Neural progenitor cell (in vitro differentiated cells): ENCODE data around the gene FRRS1. TPM values are rescaled to one million over a fixed set of nuclear protein-coding genes. Genes with fewer than 3 reads are reported as not detected.

Experiments
- DNase-seq: peaks from one replicate; pipeline ENCODE4 v3.0.0-alpha.2; 2016; ENCODE audit warnings: low spot score
- H2AFZ ChIP-seq: fragments of 200-600 bp; sonication (generic); replicated peaks from 2 replicates; pipeline ENCODE4 v1.6.1; 2016; ENCODE audit warnings: antibody characterized with exemption
- H3F3A ChIP-seq: fragments of 200-600 bp; sonication (generic); 2 replicates; pipeline ENCODE4 v1.6.1; 2016; ENCODE audit warnings: antibody characterized with exemption, low read depth
- H3K27ac ChIP-seq: fragments of 200-600 bp; sonication (generic); 2 replicates; pipeline ENCODE4 v1.5.1; 2016; ENCODE audit warnings: mild to moderate bottlenecking
- H3K27me3 ChIP-seq: fragments of 200-600 bp; sonication (generic); 2 replicates; pipeline ENCODE4 v1.6.1; 2016; ENCODE audit warnings: mild to moderate bottlenecking, moderate library complexity
- H3K36me3 ChIP-seq: fragments of 200-600 bp; sonication (generic); 2 replicates; pipeline ENCODE4 v1.5.1; 2016
- H3K4me1 ChIP-seq: fragments of 200-600 bp; sonication (generic); 2 replicates; pipeline ENCODE4 v1.6.1; 2016; ENCODE audit warnings: mixed run types
- H3K4me2 ChIP-seq: fragments of 200-600 bp; sonication (generic); 2 replicates; pipeline ENCODE4 v1.6.1; 2016
- H3K4me3 ChIP-seq: fragments of 200-600 bp; sonication (generic); 2 replicates; pipeline ENCODE4 v1.5.1; 2016
- H3K79me2 ChIP-seq: fragments of 200-600 bp; sonication (generic); 2 replicates; pipeline ENCODE4 v1.6.1; 2016; ENCODE audit warnings: low read depth
- H3K9ac ChIP-seq: fragments of 200-600 bp; sonication (generic); 2 replicates; pipeline ENCODE4 v1.6.1; 2016
- H3K9me3 ChIP-seq: fragments of 200-600 bp; sonication (generic); 2 replicates; pipeline ENCODE4 v1.5.1; 2016; ENCODE audit warnings: low read depth
- H4K20me1 ChIP-seq: fragments of 200-600 bp; sonication (generic); 2 replicates; pipeline ENCODE4 v1.6.1; 2016; ENCODE audit warnings: low read depth
- H3K27ac Mint-ChIP-seq: 3 replicates; pipeline ENCODE4 v1.8.0; 2021; ENCODE audit warnings: mixed read lengths
- H3K27me3 Mint-ChIP-seq: 2 replicates; pipeline ENCODE4 v1.8.0; 2022; ENCODE audit warnings: low read depth, mild to moderate bottlenecking, inconsistent platforms, moderate library complexity, mixed read lengths; ENCODE audit not compliant: insufficient read depth
- H3K36me3 Mint-ChIP-seq: 3 replicates; pipeline ENCODE4 v1.8.0; 2021; ENCODE audit warnings: mixed read lengths
- H3K4me1 Mint-ChIP-seq: 3 replicates; pipeline ENCODE4 v1.8.0; 2021; ENCODE audit warnings: mixed read lengths
- H3K4me3 Mint-ChIP-seq: 3 replicates; pipeline ENCODE4 v1.8.0; 2021; ENCODE audit warnings: mild to moderate bottlenecking, moderate library complexity, mixed read lengths
- H3K9me3 Mint-ChIP-seq: 3 replicates; pipeline ENCODE4 v1.8.0; 2020; ENCODE audit warnings: mixed read lengths
- CTCF ChIP-seq: fragments of 200-600 bp; sonication (generic); IDR thresholded peaks from 2 replicates; pipeline ENCODE4 v1.5.1; 2017; ENCODE audit warnings: antibody characterized with exemption, mild to moderate bottlenecking
- EZH2 ChIP-seq: fragments of 200-600 bp; sonication (generic); IDR thresholded peaks from 2 replicates; pipeline ENCODE4 v1.6.1; 2017; ENCODE audit warnings: antibody characterized with exemption, mild to moderate bottlenecking, moderate library complexity
- EZH2phosphoT487 ChIP-seq: fragments of 200-600 bp; sonication (generic); IDR thresholded peaks from 2 replicates; pipeline ENCODE4 v1.6.1; 2017; ENCODE audit warnings: antibody characterized with exemption
- total RNA-seq: library from RNA; depleted of rRNA; stranded (reverse); fragments of >200 nt; gene quantifications from 2 replicates; pipeline ENCODE4 v1.2.3, GENCODE V29; 2015; ENCODE audit warnings: low replicate concordance

The FRRS1 gene
- total RNA-seq, 1 donor from 2014 or later, result 5.1 TPM

GRCh38 chr1:99665212-99665611, 101.2 kb downstream of the FRRS1 start:
- Histone ChIP-seq H3K36me3 (no peaks in the 10 kb centered on the region), H3K4me2 (no peak overlapping the region), H3K4me1 (peaks cover 14% of the 10 kb centered on the region), H3K9ac (no peak overlapping the region), H4K20me1 (no peaks in the 10 kb centered on the region), H3K27me3 (no peaks in the 10 kb centered on the region), H3K79me2 (no peaks in the 10 kb centered on the region), H2AFZ (no peak overlapping the region), H3F3A (no peaks in the 10 kb centered on the region), H3K4me3 (no peak overlapping the region), H3K9me3 (no peaks in the 10 kb centered on the region), H3K27ac (no peak overlapping the region)
- H3K4me3 Mint-ChIP-seq, result no peak overlapping the region
- H3K4me1 Mint-ChIP-seq, result peaks cover 16% of the 10 kb centered on the region
- no peak for TF ChIP-seq EZH2
- no peak for TF ChIP-seq CTCF
- TF ChIP-seq EZH2phosphoT487, result no peak
- no peak overlapping the region for H3K27ac Mint-ChIP-seq
- DNase-seq, result no peak
- no peaks in the 10 kb centered on the region for H3K27me3 Mint-ChIP-seq
- H3K9me3 Mint-ChIP-seq, result no peaks in the 10 kb centered on the region
- H3K36me3 Mint-ChIP-seq, result no peaks in the 10 kb centered on the region

GRCh38 chr1:99663501-99663900, 102.9 kb downstream of the FRRS1 start:
- no peaks in the 10 kb centered on the region for H3K36me3 ChIP-seq
- no peak overlapping the region for H3K4me2 ChIP-seq
- Mint-ChIP-seq H3K27me3 (no peaks in the 10 kb centered on the region), H3K36me3 (no peaks in the 10 kb centered on the region), H3K27ac (no peak overlapping the region), H3K4me1 (peaks cover 20% of the 10 kb centered on the region), H3K9me3 (no peaks in the 10 kb centered on the region), H3K4me3 (no peak overlapping the region)
- H3K79me2 ChIP-seq, result no peaks in the 10 kb centered on the region
- no peaks in the 10 kb centered on the region for H3F3A ChIP-seq
- H4K20me1 ChIP-seq, result no peaks in the 10 kb centered on the region
- H3K4me3 ChIP-seq, result no peak overlapping the region
- H3K9me3 ChIP-seq, result no peaks in the 10 kb centered on the region
- no peak for TF ChIP-seq CTCF
- no peak for TF ChIP-seq EZH2
- no peak for TF ChIP-seq EZH2phosphoT487
- no peak overlapping the region for H3K9ac ChIP-seq
- no peak for DNase-seq
- H3K4me1 ChIP-seq, result peaks cover 14% of the 10 kb centered on the region
- peak overlapping the region; percentile 47 for H2AFZ ChIP-seq
- H3K27ac ChIP-seq, result peak overlapping the region; percentile 16
- H3K27me3 ChIP-seq, result no peaks in the 10 kb centered on the region

GRCh38 chr1:99662539-99663080, 103.8 kb downstream of the FRRS1 start:
- Histone ChIP-seq H3K4me3 (no peak overlapping the region), H3K9me3 (no peaks in the 10 kb centered on the region), H4K20me1 (no peaks in the 10 kb centered on the region), H3K36me3 (no peaks in the 10 kb centered on the region), H3F3A (no peaks in the 10 kb centered on the region), H3K4me1 (peaks cover 14% of the 10 kb centered on the region), H3K4me2 (no peak overlapping the region), H3K27ac (no peak overlapping the region), H3K79me2 (no peaks in the 10 kb centered on the region), H2AFZ (no peak overlapping the region), H3K9ac (no peak overlapping the region), H3K27me3 (no peaks in the 10 kb centered on the region)
- TF ChIP-seq EZH2phosphoT487 (no peak), EZH2 (no peak), CTCF (no peak)
- Mint-ChIP-seq H3K4me1 (peaks cover 20% of the 10 kb centered on the region), H3K9me3 (no peaks in the 10 kb centered on the region), H3K27ac (peak overlapping the region; percentile 27), H3K4me3 (no peak overlapping the region), H3K27me3 (no peaks in the 10 kb centered on the region), H3K36me3 (no peaks in the 10 kb centered on the region)
- DNase-seq, result peak; percentile 28
